ENCODE measurements around the gene ABTB1.

DNA sequence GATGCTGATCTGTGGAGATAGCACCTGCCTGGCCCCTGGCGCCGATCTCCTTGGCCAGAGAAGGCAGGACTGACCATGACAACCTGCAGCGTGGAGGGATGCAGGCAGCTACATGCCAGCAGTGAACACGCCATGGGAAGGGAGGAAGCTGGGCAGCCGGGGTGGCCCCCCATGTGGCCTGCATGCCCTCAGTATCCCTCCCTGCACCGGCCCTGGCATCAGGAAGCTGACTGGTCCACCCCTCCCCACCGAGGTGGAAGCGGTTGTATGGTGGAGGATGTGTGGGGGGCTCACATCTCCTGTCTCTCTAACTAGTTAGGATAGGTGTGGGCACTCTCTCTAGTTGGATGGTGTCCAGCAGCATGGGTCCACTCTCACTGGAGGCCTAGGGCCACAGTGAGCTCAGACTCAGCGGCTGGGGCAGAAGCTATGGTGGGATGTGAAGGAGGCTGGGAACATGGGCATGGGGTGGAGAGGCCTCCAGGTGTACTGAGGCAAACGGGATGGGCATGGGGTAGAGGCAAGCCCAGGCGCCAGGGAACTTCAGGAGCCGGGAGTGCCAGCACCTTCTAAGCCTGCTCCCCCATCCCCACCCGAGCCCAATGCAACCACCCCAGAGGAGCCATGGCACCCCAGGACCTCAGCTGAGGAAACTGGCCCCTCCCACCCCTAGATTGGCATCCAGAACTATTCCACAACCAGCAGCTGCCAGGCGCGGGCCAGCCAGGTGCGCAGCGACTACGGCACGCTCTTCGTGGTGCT lies 1.8 kb upstream of the ABTB1 start:
- TF ChIP-seq CTCF (IDR thresholded peaks at IDR 0.05; ENCODE audit: low read length) (no peak), EZH2 (IDR thresholded peaks at IDR 0.05; ENCODE audit: borderline replicate concordance, low read length) (no peak)
